Osteocyte (in vitro differentiated cells): ENCODE measurements around the gene GSTK1. TPM values are rescaled to one million over a fixed set of nuclear protein-coding genes. Genes with fewer than 3 reads are reported as not detected.
"Not testable (repeated sequence)": the region's sequence is repeated elsewhere in the genome, so short reads cannot be mapped to it uniquely, and the experiment has no call there.

Source experiments
- DNase-seq: peaks from one replicate; pipeline ENCODE4 v3.0.0; 2021; ENCODE audit warnings: mixed read lengths; ENCODE audit not compliant: unreplicated experiment; ENCODE audit errors: extremely low spot score
- H3K27ac Mint-ChIP-seq: one replicate; pipeline ENCODE4 v1.8.0; 2021; ENCODE audit warnings: mild to moderate bottlenecking, mixed read lengths; ENCODE audit not compliant: unreplicated experiment
- H3K27me3 Mint-ChIP-seq: one replicate; pipeline ENCODE4 v1.8.0; 2021; ENCODE audit warnings: mixed read lengths; ENCODE audit not compliant: unreplicated experiment
- H3K36me3 Mint-ChIP-seq: one replicate; pipeline ENCODE4 v1.8.0; 2021; ENCODE audit warnings: mixed read lengths; ENCODE audit not compliant: unreplicated experiment
- H3K4me1 Mint-ChIP-seq: one replicate; pipeline ENCODE4 v1.8.0; 2021; ENCODE audit warnings: mixed read lengths; ENCODE audit not compliant: unreplicated experiment
- H3K4me3 Mint-ChIP-seq: one replicate; pipeline ENCODE4 v1.8.0; 2021; ENCODE audit warnings: mild to moderate bottlenecking, moderate library complexity, mixed read lengths; ENCODE audit not compliant: unreplicated experiment
- H3K9me3 Mint-ChIP-seq: one replicate; pipeline ENCODE4 v1.8.0; 2021; ENCODE audit warnings: mixed read lengths; ENCODE audit not compliant: unreplicated experiment
- CTCF ChIP-seq: fragments of 200-600 bp; sonication (generic); IDR thresholded peaks from 2 replicates; pipeline ENCODE4 v1.5.0; 2021; ENCODE audit warnings: antibody characterized with exemption, mild to moderate bottlenecking, moderate library complexity
- total RNA-seq: library from RNA; stranded (reverse); gene quantifications from 2 replicates; pipeline ENCODE4 v1.2.1, GENCODE V29; 2021

Gene GSTK1
- total RNA-seq, 1 donor from 2014 or later, result 141 TPM

DNA sequence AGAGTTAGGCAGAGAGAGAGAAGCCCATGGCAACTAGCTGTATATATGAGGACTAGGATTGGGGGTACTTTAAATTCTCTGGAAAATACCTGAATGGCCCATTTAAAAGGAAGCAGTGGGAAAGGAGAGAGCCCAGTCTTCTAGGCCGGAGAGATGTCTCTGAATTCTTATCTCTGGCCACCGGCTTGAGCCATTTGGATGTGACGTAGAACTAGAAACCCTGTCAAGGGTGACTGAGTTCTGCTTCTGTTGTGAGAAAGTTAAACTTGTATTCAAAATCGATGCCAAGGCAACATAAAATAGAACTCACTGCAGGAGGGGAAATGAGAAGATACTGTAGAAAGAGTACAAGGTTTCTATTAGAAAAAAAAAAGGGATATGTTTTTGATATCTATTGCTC, 6.3 kb upstream of the GSTK1 start:
- no peak overlapping the region for H3K27ac Mint-ChIP-seq
- no peak overlapping the region for H3K4me3 Mint-ChIP-seq
- DNase-seq, result no peak
- no peaks in the 10 kb centered on the region for H3K4me1 Mint-ChIP-seq
- H3K36me3 Mint-ChIP-seq, result peaks cover 7% of the 10 kb centered on the region
- no peak for TF ChIP-seq CTCF
- no peaks in the 10 kb centered on the region for H3K27me3 Mint-ChIP-seq
- H3K9me3 Mint-ChIP-seq, result peaks cover 18% of the 10 kb centered on the region

- no peak for TF ChIP-seq CTCF
- no peaks in the 10 kb centered on the region for H3K27me3 Mint-ChIP-seq
- no peak overlapping the region for H3K27ac Mint-ChIP-seq
- no peak for DNase-seq
- H3K4me3 Mint-ChIP-seq, result no peak overlapping the region
- H3K4me1 Mint-ChIP-seq, result no peaks in the 10 kb centered on the region
- H3K9me3 Mint-ChIP-seq, result peaks cover 14% of the 10 kb centered on the region
- peaks cover 7% of the 10 kb centered on the region for H3K36me3 Mint-ChIP-seq
These were observed 5.7 kb upstream of the GSTK1 start for GRCh38 chr7:143257501-143257900.

- no peak for DNase-seq
- H3K27ac Mint-ChIP-seq, result no peak overlapping the region
These were observed 4.4 kb upstream of the GSTK1 start for GRCh38 chr7:143258831-143259230.

DNA sequence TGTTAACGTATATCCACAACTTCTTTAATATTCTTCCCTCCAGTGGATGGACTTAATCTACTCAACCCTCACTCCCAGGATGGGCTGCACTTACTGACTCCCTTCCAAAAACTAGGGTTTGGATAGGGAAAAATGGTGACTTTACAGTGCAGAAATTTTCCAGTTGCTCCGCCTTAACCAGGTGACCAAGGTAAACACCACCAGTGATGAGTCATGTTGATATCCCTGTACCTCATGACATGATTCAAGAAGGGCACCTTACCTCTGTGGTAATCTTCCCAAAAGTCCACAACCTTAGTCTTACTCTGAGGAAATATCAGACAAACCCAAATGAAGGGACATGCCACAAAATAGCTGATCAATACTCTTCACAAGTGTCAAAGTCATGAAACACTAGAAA, 3.5 kb upstream of the GSTK1 start:
- H3K4me3 Mint-ChIP-seq, result no peak overlapping the region
- DNase-seq, result no peak
- no peak for TF ChIP-seq CTCF
- no peak overlapping the region for H3K27ac Mint-ChIP-seq
- H3K9me3 Mint-ChIP-seq, result no peaks in the 10 kb centered on the region
- no peaks in the 10 kb centered on the region for H3K27me3 Mint-ChIP-seq
- H3K4me1 Mint-ChIP-seq, result peaks cover 16% of the 10 kb centered on the region
- H3K36me3 Mint-ChIP-seq, result peaks cover 3% of the 10 kb centered on the region

More at GRCh38 chr7:143258831-143259230, 4.4 kb upstream of the GSTK1 start:
- TF ChIP-seq CTCF, result no peak
- Mint-ChIP-seq H3K4me1 (peaks cover 7% of the 10 kb centered on the region), H3K4me3 (no peak overlapping the region), H3K36me3 (peaks cover 6% of the 10 kb centered on the region), H3K9me3 (peaks cover 6% of the 10 kb centered on the region), H3K27me3 (no peaks in the 10 kb centered on the region)

- H3K36me3 Mint-ChIP-seq, result peaks cover 12% of the 10 kb centered on the region
- H3K4me1 Mint-ChIP-seq, result peaks cover 24% of the 10 kb centered on the region
- no peak for DNase-seq
- H3K27me3 Mint-ChIP-seq, result no peaks in the 10 kb centered on the region
- no peak overlapping the region for H3K4me3 Mint-ChIP-seq
- H3K27ac Mint-ChIP-seq, result no peak overlapping the region
- TF ChIP-seq CTCF, result no peak
- H3K9me3 Mint-ChIP-seq, result no peaks in the 10 kb centered on the region
These were observed 1.3 kb upstream of the GSTK1 start for GRCh38 chr7:143261901-143262300.

GRCh38 chr7:143264196-143264568, 941 bp downstream of the GSTK1 start:
- Mint-ChIP-seq H3K4me1 (peaks cover 24% of the 10 kb centered on the region), H3K27ac (peak overlapping the region; percentile 83), H3K36me3 (peaks cover 25% of the 10 kb centered on the region), H3K4me3 (peak overlapping the region; percentile 92)
- H3K27me3 Mint-ChIP-seq, DNase-seq, H3K9me3 Mint-ChIP-seq: not testable (repeated sequence)
